CD4-positive, alpha-beta T cell treated with Interleukin-4 for 4 hours (primary cell): Measurements from ENCODE around the gene PARD3B.

Source experiments
- DNase-seq: peaks from one replicate; pipeline ENCODE4 v3.0.0-alpha.2; 2020

Gene PARD3B

GRCh38 chr2:205545971-205546816, 1000.9 kb downstream of the PARD3B start:
- no peak for DNase-seq

GRCh38 chr2:205555566-205556230, 1010.4 kb downstream of the PARD3B start:
- no peak for DNase-seq

GRCh38 chr2:205556357-205556756, 1011.1 kb downstream of the PARD3B start:
- no peak for DNase-seq

GRCh38 chr2:205556841-205557539, 1011.7 kb downstream of the PARD3B start:
- DNase-seq: no peak

GRCh38 chr2:205557873-205558272, 1012.6 kb downstream of the PARD3B start:
- no peak for DNase-seq

- DNase-seq: no peak
Measured at GRCh38 chr2:205561441-205561840, 1016.2 kb downstream of the PARD3B start.

- no peak for DNase-seq
Measured at GRCh38 chr2:205563646-205564045, 1018.4 kb downstream of the PARD3B start.

GRCh38 chr2:205564346-205565141, 1019.3 kb downstream of the PARD3B start:
- no peak for DNase-seq

- no peak for DNase-seq
Measured at GRCh38 chr2:205565142-205565522, 1019.9 kb downstream of the PARD3B start.

GRCh38 chr2:205566606-205567168, 1021.4 kb downstream of the PARD3B start:
- DNase-seq: no peak

- no peak for DNase-seq
Measured at GRCh38 chr2:205568620-205569019, 1023.3 kb downstream of the PARD3B start.

GRCh38 chr2:205570648-205571047, 1025.4 kb downstream of the PARD3B start:
- no peak for DNase-seq

- DNase-seq: no peak
Measured at GRCh38 chr2:205571360-205571959, 1026.2 kb downstream of the PARD3B start.

- DNase-seq: no peak
Measured at GRCh38 chr2:205574001-205574400, 1028.7 kb downstream of the PARD3B start.

- DNase-seq: no peak
Measured at GRCh38 chr2:205579335-205579734, 1034.1 kb downstream of the PARD3B start.

- DNase-seq: no peak
Measured at GRCh38 chr2:205580212-205580987, 1035.1 kb downstream of the PARD3B start.

GRCh38 chr2:205582366-205582765, 1037.1 kb downstream of the PARD3B start:
- DNase-seq: no peak

GRCh38 chr2:205585449-205586383, 1040.4 kb downstream of the PARD3B start:
- DNase-seq: no peak

GRCh38 chr2:205586626-205587025, 1041.4 kb downstream of the PARD3B start:
- DNase-seq: no peak

- no peak for DNase-seq
Measured at GRCh38 chr2:205589479-205589878, 1044.2 kb downstream of the PARD3B start.
